K562 (cell line): ENCODE results near the gene EPB41L4A. TPM values are rescaled to one million over a fixed set of nuclear protein-coding genes. Genes with fewer than 3 reads are reported as not detected.

Experiments
- ATAC-seq: fragments of 200-7000 bp; cut with Tn5 transposase; 3 replicates; pipeline ENCODE4 v1.9.1; 2020; ENCODE audit warnings: moderate library complexity
- BruUV-seq: library from RNA; stranded (reverse); fragments of 400-500 nt; replicated peaks from 2 replicates; lab custom pipeline; 2021; lab: Mats Ljungman, UMichigan
- CTCF ChIA-PET: fragments of 300-600 bp; formaldehyde crosslinking; extraction: SDS; loops from one replicate; lab custom pipeline; 2021; ENCODE audit warnings: low intra/inter-chr PET ratio; lab: Yijun Ruan, JAX
- POLR2A ChIA-PET: fragments of 300-600, 350-650 bp; sonication (Branson Sonifier 250); formaldehyde crosslinking; extraction: SDS; loops from one replicate; lab custom pipeline; 2021; ENCODE audit warnings: antibody characterized with exemption, inconsistent platforms; lab: Yijun Ruan, JAX
- DNase-seq, 4 experiments: peaks; one replicate each; pipeline versions ENCODE4 v3.0.0 to v3.0.0-alpha.2; 2011 to 2018; ENCODE audit warnings: low spot score in 3 of 4, mixed read lengths in 3 of 4; ENCODE audit errors: extremely low read depth in 1 of 4
- FAIRE-seq: peaks from 2 replicates; lab custom pipeline; 2011; peaks lifted over from hg19 to GRCh38; lab: Jason Lieb, UNC
- H2AFZ ChIP-seq: 2 replicates; pipeline ENCODE4 v1.6.0; 2011; ENCODE audit warnings: low read depth, low read length, control low read depth, inconsistent platforms
- H3K27ac ChIP-seq: fragments of 200-600 bp; 3 replicates; pipeline ENCODE4 v1.8.0; 2011; ENCODE audit warnings: low read depth, mild to moderate bottlenecking, control low read depth, inconsistent platforms, low read length, moderate library complexity, mixed read lengths; ENCODE audit errors: extremely low read depth
- H3K27me3 ChIP-seq, 2 experiments: fragments of 300-600 bp in 1 of 2; 2 replicates in 1 of 2; 3 replicates in 1 of 2; pipeline versions ENCODE4 v1.6.0 to v1.8.0; 2011; ENCODE audit warnings: inconsistent platforms in 2 of 2, low read length in 2 of 2, mild to moderate bottlenecking in 1 of 2, mixed read lengths in 1 of 2, moderate library complexity in 1 of 2; ENCODE audit not compliant: control insufficient read depth in 2 of 2, insufficient read depth in 2 of 2
- H3K36me3 ChIP-seq: fragments of 300-600 bp; 3 replicates; pipeline ENCODE4 v1.8.0; 2011; ENCODE audit warnings: mild to moderate bottlenecking, low read length, inconsistent platforms; ENCODE audit not compliant: control insufficient read depth, insufficient read depth
- H3K4me1 ChIP-seq, 2 experiments: fragments of 200-600 bp in 1 of 2; replicated peaks in 1 of 2; 2 replicates in 1 of 2; 3 replicates in 1 of 2; pipeline versions ENCODE4 v1.5.1 to v1.8.0; 2011; ENCODE audit warnings: inconsistent platforms in 2 of 2, low read length in 2 of 2, mild to moderate bottlenecking in 1 of 2, mixed read lengths in 1 of 2, moderate library complexity in 1 of 2; ENCODE audit not compliant: control insufficient read depth in 2 of 2, insufficient read depth in 2 of 2
- H3K4me2 ChIP-seq: 2 replicates; pipeline ENCODE4 v1.6.1; 2011; ENCODE audit warnings: low read length, control low read depth, inconsistent platforms, mixed read lengths; ENCODE audit not compliant: insufficient read depth
- H3K4me3 ChIP-seq: fragments of 200-600 bp; sonication (generic), shearing (Covaris generic); 2 replicates; pipeline ENCODE4 v1.5.1; 2016; ENCODE audit warnings: control low read depth, inconsistent platforms
- H3K79me2 ChIP-seq: fragments of 200-600 bp; 3 replicates; pipeline ENCODE4 v1.8.0; 2011; ENCODE audit warnings: low read length, inconsistent platforms; ENCODE audit not compliant: control insufficient read depth, insufficient read depth
- H3K9ac ChIP-seq, 2 experiments: 2 replicates each; pipeline versions ENCODE4 v1.6.0 to v1.6.1; 2011; ENCODE audit warnings: low read depth in 2 of 2, low read length in 2 of 2, control low read depth in 1 of 2, inconsistent platforms in 1 of 2, mild to moderate bottlenecking in 1 of 2, mixed read lengths in 1 of 2; ENCODE audit not compliant: insufficient read depth in 1 of 2
- H3K9me1 ChIP-seq: one replicate; pipeline ENCODE4 v1.6.0; 2011; ENCODE audit warnings: inconsistent platforms, mild to moderate bottlenecking, low read length, moderate library complexity; ENCODE audit not compliant: control insufficient read depth, insufficient read depth
- H3K9me3 ChIP-seq: replicated peaks from 2 replicates; pipeline ENCODE4 v1.5.1; 2011; ENCODE audit warnings: low read depth, low read length, inconsistent platforms; ENCODE audit not compliant: control insufficient read depth, insufficient read depth
- H4K20me1 ChIP-seq: replicated peaks from 2 replicates; pipeline ENCODE4 v1.6.1; 2011; ENCODE audit warnings: low read length, inconsistent platforms, mixed read lengths; ENCODE audit not compliant: control insufficient read depth, insufficient read depth
- ERF ChIP-seq: fragments of 450-650 bp; formaldehyde crosslinking; IDR thresholded peaks from 2 replicates; pipeline ENCODE4 v1.4.0; 2020; ENCODE audit warnings: mild to moderate bottlenecking, mixed read lengths
- FIP1L1 ChIP-seq: fragments of 200-400 bp; formaldehyde crosslinking; IDR thresholded peaks from 2 replicates; pipeline ENCODE4 v1.6.1; 2018; ENCODE audit warnings: mild to moderate bottlenecking, low read depth, low read length; ENCODE audit not compliant: poor library complexity, severe bottlenecking
- FUS ChIP-seq: fragments of 200-400 bp; formaldehyde crosslinking; optimal IDR thresholded peaks from 2 replicates; pipeline ENCODE3; 2017; ENCODE audit warnings: low read depth, low read length
- NFE2 ChIP-seq: IDR thresholded peaks from 2 replicates; pipeline ENCODE4 v1.6.1; 2014; ENCODE audit warnings: antibody characterized with exemption, low read depth
- NR2C2 ChIP-seq, 2 experiments: fragments of 200-800 bp in 1 of 2; sonication (Bioruptor generic) in 1 of 2; sonication (generic) in 1 of 2; formaldehyde crosslinking in 1 of 2; IDR thresholded peaks; 2 replicates each; pipeline versions ENCODE4 v1.6.1 to v1.8.0; 2016 to 2022; ENCODE audit warnings: mild to moderate bottlenecking in 1 of 2, missing compliant biosample characterization in 1 of 2, missing genetic modification characterization in 1 of 2, missing genetic modification reagents in 1 of 2
- POLR2AphosphoS2 ChIP-seq: IDR thresholded peaks from 2 replicates; pipeline ENCODE4 v1.6.1; 2012; ENCODE audit warnings: low read length, improper control_type of control experiment
- ZBTB7A ChIP-seq: IDR thresholded peaks from 2 replicates; pipeline ENCODE4 v1.6.1; 2011; ENCODE audit warnings: low read depth, mild to moderate bottlenecking, low read length, moderate library complexity, borderline replicate concordance; ENCODE audit not compliant: control insufficient read depth
- ZFX ChIP-seq: sonication (generic); formaldehyde crosslinking; IDR thresholded peaks from 2 replicates; pipeline ENCODE4 v1.8.0; 2022; ENCODE audit warnings: mild to moderate bottlenecking, missing genetic modification reagents, moderate library complexity
- ZNF436 ChIP-seq: fragments of 250-450, 450-650 bp; sonication (Bioruptor Pico); formaldehyde crosslinking; IDR thresholded peaks from 2 replicates; pipeline ENCODE4 v1.7.0; 2020; ENCODE audit warnings: mild to moderate bottlenecking
- ZNF668 ChIP-seq: fragments of 250-450 bp; sonication (Bioruptor Pico); IDR thresholded peaks from 2 replicates; pipeline ENCODE4 v1.8.0; 2022; ENCODE audit warnings: mild to moderate bottlenecking, inconsistent platforms
- ZNF696 ChIP-seq: fragments of 250-450 bp; sonication (Bioruptor Pico); conservative IDR thresholded peaks from 2 replicates; pipeline ENCODE4 v1.4.0; 2020; ENCODE audit warnings: mild to moderate bottlenecking, moderate library complexity
- ZZZ3 ChIP-seq: fragments of 450-650 bp; IDR thresholded peaks from 2 replicates; pipeline ENCODE4 v1.6.1; 2016; ENCODE audit warnings: antibody characterized with exemption, mild to moderate bottlenecking, moderate library complexity
- WGBS: fragments of 100-300 bp; shearing (Covaris generic); methylation state at CpG from one replicate; pipeline ENCODE4 v1.1.6; 2016; ENCODE audit warnings: low coverage, mixed read lengths; ENCODE audit not compliant: insufficient coverage; ENCODE audit errors: missing lambda C conversion rate; 5-methylcytosine and 5-hydroxymethylcytosine counted together
- in situ Hi-C: fragments of 300-500 bp; cut with MboI; formaldehyde crosslinking; loops from 4 replicates; pipeline ENCODE4 v1.15.0; 2018; ENCODE audit warnings: inconsistent platforms, mixed read lengths
- intact Hi-C: fragments of 100-400 bp; cut with micrococcal nuclease; formaldehyde crosslinking; loops from 2 replicates; pipeline ENCODE4 v1.14.2; 2022
- polyA plus RNA-seq, 8 experiments: library from polyadenylated mRNA; depleted of rRNA in 4 of 8; stranded (reverse) in 5 of 8; unstranded in 3 of 8; fragments of >200 nt; fragmentation: Nextera tagmentation in 2 of 8; fragmentation: Illumina TruSeq in 1 of 8; extraction: Ambion mirVana in 2 of 8; extraction: Trizol in 1 of 8; gene quantifications; 2 replicates each; pipeline versions ENCODE4 v1.2.1 to v1.2.3, GENCODE V29; 2011 to 2014; ENCODE audit warnings: inconsistent platforms in 1 of 8, missing spikeins in 1 of 8
- total RNA-seq, 7 experiments: library from RNA; depleted of rRNA in 6 of 7; stranded (reverse); fragments of >200 nt in 6 of 7; fragmentation: Illumina TruSeq in 2 of 7; extraction: Trizol in 2 of 7; gene quantifications; 2 replicates each; pipeline versions ENCODE4 v1.2.1 to v1.2.3, GENCODE V29; 2011 to 2021; ENCODE audit warnings: low replicate concordance in 1 of 7

The EPB41L4A gene
- total and polyA plus RNA-seq, 9 of the 15 experiments (the other 6 are each of a cell fraction or from before 2014, with no cell fraction given): 0.04 to 0.35 (median 0.12) TPM; not detected in 3

- Histone ChIP-seq H3K4me1 (no peaks in the 10 kb centered on the region), H3K4me3 (no peak overlapping the region), H3K9me3 (no peaks in the 10 kb centered on the region), H3K9me1 (no peaks in the 10 kb centered on the region), H3K27me3 (no peaks in the 10 kb centered on the region), H3K79me2 (no peaks in the 10 kb centered on the region), H3K4me2 (no peak overlapping the region), H3K9ac (no peak overlapping the region), H2AFZ (no peak overlapping the region), H3K36me3 (no peaks in the 10 kb centered on the region), H3K27ac (no peak overlapping the region), H4K20me1 (no peaks in the 10 kb centered on the region)
- ChIA-PET POLR2A (no interaction called here), CTCF (no interaction called here)
- no TSS peak for BruUV-seq
- FAIRE-seq (no peak), ATAC-seq (no peak), DNase-seq (no peak)
- in situ Hi-C loops (no loop called here), intact Hi-C loops (no loop called here)
- WGBS: 5% methylated on average over 3 of the region's 3 CpGs
- no peak for TF ChIP-seq POLR2AphosphoS2
- no peak for TF ChIP-seq ZNF696 (CRISPR knock-in tag)
- TF ChIP-seq NFE2: no peak
- no peak for TF ChIP-seq ZFX (CRISPR knock-in tag)
- TF ChIP-seq ZBTB7A: no peak
- TF ChIP-seq ZNF436 (CRISPR knock-in tag): no peak
- no peak for TF ChIP-seq FIP1L1
- no peak for TF ChIP-seq NR2C2 (CRISPR knock-in tag; IDR thresholded peaks at IDR 0.05)
- no peak for TF ChIP-seq NR2C2 (tag; IDR thresholded peaks at IDR 0.05)
- TF ChIP-seq ERF: no peak
- no peak for TF ChIP-seq FUS
- no peak for TF ChIP-seq ZNF668 (CRISPR knock-in tag)
- no peak for TF ChIP-seq ZZZ3
These were observed 74.5 kb downstream of the EPB41L4A start for GRCh38 chr5:112344540-112344939.
